Hematopoietic multipotent progenitor cell treated with erythropoietin and hydrocortisone succinate and interleukin-3 and kit ligand, for 6 days (in vitro differentiated cells): ENCODE results near the gene ARPP21.

Experiments
- DNase-seq: peaks from one replicate; pipeline ENCODE4 v3.0.0-alpha.2; 2015

The ARPP21 gene

DNA sequence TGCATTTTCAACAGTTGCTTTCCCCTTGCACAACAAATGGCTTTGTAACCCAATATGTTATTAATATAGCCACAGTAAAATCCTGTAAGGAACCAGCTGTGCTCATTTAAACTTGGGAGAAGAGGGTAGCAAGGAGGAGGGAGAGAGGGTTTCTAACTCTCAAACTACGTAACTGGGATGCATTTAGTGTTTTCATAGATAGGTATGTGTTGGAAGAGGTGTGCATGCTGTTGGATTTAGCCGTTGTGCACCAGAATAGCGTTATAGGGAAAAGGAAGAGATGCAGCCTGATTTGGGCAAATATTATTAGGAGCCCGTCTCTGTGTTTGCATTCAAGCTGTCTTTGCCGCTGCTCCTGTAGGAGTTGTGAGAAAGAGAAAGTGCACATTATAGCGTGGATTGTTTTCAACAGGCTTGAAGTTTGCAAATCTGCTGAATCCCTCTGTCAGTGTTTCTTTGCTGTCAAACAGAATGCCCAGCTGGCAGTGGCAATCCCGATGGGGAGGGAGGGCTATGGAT, 39.4 kb downstream of the ARPP21 start:
- no peak for DNase-seq

GRCh38 chr3:35679409-35680080, 40.2 kb downstream of the ARPP21 start:
- DNase-seq = no peak

- no peak for DNase-seq
These were observed 41.7 kb downstream of the ARPP21 start for GRCh38 chr3:35680866-35681650.

DNA sequence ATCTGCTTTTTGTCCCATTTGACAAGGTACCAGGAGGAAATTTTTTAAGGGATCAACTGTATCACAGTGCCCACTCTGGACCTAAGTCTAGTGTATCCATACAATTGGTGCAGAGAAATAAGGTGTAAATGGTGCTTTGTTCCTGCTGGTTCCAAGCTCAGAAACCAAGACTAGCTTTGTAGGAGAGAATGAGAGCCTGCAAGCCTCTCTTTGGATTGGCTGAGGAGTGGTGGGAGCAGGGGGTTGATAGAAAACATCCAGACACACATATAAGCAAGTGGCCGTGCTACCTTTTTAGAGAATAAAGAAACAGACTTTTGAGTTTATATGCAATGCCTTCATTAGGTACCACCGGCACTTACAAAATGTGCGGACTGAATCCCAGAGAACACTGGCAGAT, 45.8 kb downstream of the ARPP21 start:
- no peak for DNase-seq

- DNase-seq = no peak
These were observed 49.5 kb downstream of the ARPP21 start for GRCh38 chr3:35688826-35689225.

- DNase-seq = peak; percentile 16
These were observed 50.9 kb downstream of the ARPP21 start for GRCh38 chr3:35690271-35690670.

- DNase-seq = no peak
These were observed 66.6 kb downstream of the ARPP21 start for GRCh38 chr3:35705904-35706303.

- no peak for DNase-seq
These were observed 68.6 kb downstream of the ARPP21 start for GRCh38 chr3:35707904-35708303.

- no peak for DNase-seq
These were observed 69.3 kb downstream of the ARPP21 start for GRCh38 chr3:35708394-35709271.

DNA sequence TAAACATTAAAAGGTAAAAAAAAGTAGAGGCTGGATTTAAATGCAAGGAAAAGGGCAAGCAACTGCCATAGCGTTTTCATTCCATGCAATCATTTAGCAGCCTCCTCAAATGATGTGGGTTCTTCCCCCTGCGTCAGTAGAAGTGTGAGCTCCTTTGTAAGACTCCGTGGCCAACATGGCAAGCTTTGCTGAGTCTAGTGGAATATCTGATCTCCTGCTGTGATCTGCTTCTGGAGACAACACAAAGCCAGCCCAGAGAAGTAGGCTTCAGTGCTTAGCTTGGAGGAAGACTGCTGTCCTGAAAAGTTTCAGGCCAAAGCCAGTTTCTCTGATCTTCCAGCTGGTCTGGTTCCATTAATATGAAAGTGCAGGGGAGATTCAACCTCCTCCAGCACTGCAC, 70.4 kb downstream of the ARPP21 start:
- no peak for DNase-seq

GRCh38 chr3:35710554-35710953, 71.2 kb downstream of the ARPP21 start:
- DNase-seq = no peak

DNA sequence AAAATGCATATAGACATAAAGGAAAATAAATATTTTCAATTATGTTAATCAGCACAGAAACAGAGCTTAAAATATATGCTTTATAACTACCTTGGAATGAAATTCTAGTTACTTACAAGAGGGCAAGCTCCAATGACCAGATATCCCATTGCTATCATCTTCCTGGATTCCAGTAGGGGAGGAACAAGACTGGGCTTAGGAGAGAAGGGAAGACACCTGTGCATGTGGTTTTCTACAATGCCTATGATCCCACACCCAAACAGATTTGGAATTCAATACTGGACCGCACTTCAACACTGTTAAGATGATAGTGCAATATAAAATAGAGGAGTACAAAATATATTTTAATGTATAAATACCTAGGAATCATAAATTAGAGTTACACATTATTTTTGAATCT, 79.6 kb downstream of the ARPP21 start:
- DNase-seq = no peak

GRCh38 chr3:35721628-35722027, 82.3 kb downstream of the ARPP21 start:
- no peak for DNase-seq

- no peak for DNase-seq
These were observed 83.6 kb downstream of the ARPP21 start for GRCh38 chr3:35722902-35723301.

DNA sequence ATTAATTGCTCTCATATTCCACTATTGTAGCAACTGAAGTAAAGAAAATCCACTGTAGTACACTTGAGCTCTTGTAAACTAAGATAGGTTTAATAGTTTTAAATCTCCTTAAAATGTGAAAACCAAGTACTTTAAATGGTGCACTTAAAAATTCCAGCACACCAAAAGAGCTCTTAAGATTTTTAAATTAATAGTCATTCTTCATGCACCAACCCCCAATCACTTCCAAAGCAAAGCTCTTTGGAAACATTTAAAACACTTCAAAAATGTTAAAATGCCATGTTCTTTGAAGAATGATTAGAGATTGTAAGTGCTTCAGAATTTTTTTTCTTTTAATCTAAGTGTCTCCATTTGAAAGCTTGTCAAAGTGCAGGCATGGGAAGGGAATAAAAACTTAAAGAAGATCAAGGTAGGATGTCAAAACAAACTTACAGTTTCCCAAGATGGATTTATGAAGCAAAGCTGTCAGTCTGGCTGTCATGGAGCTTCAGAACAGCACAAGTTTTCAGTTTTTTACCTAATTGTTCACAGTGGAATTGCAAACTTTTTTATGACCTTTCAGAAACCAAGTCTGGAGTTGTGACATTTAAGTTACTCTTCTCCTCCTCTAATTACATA, 84.3 kb downstream of the ARPP21 start:
- no peak for DNase-seq

- DNase-seq = no peak
These were observed 84.8 kb downstream of the ARPP21 start for GRCh38 chr3:35724106-35724505.

GRCh38 chr3:35727179-35727578, 87.9 kb downstream of the ARPP21 start:
- DNase-seq = no peak

DNA sequence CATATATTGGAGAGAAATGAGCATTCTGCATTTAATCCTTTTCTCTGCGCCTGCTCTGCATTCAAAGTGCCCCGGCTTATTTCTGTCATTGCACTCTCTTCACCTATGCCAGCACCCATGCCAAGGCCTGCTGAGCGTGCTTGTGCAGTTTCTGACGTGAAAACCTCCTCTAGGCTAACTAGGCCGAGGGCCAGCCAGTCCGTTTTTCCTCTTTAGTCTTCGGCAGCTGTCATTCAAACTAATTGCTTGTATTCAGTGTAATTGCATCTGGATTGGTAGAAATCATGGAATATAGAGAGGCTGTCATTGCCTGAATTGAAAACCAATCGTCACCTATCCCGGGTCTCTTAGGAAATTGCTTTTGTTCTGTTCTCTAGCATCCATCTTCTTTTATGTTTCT, 94.0 kb downstream of the ARPP21 start:
- DNase-seq = no peak

DNA sequence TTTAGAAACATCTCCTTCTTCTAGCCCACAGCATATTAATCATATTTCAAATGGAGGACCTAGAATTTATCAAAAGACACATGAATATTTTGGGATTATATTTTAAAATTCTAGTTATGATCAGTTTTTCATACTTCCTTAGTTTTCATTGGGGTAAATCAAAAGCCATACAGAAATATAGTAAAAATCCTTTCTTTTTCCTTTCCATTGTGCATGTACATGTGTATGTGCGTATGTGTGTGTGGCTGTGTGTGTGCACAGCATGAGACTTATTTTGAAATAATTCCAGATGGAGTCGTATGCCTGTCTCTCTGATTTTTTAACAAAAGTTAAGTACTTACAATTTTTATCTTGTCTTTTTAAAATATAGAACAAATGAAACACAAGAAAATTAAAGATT, 94.5 kb downstream of the ARPP21 start:
- DNase-seq = no peak

DNA sequence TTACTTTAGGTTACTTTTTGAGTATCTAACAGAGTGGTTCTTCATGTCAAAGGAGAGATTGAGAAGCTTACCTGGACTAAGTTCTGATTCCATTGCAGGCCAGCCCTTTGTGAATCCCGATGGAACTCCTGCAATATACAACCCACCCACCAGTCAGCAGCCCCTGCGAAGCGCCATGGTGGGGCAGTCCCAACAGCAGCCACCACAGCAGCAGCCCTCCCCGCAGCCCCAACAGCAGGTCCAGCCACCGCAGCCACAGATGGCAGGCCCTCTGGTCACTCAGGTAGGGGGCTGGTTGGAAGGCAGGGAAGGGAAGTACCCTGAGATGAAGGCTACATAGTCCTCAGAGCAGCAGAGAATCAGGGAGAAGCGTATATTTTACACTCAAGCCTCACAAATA, 97.8 kb downstream of the ARPP21 start:
- DNase-seq = no peak

GRCh38 chr3:35737527-35737926, 98.2 kb downstream of the ARPP21 start:
- no peak for DNase-seq

GRCh38 chr3:35737934-35738706, 98.8 kb downstream of the ARPP21 start:
- no peak for DNase-seq
